Pancreas (tissue), 10 donors: ENCODE measurements around the gene MPPED1. TPM values are rescaled to one million over a fixed set of nuclear protein-coding genes. Genes with fewer than 3 reads are reported as not detected.

Source experiments
- ATAC-seq, 4 donors: fragments of 200-7000 bp; cut with Tn5 transposase; one replicate each; pipeline versions ENCODE4 v1.8.0 to v1.9.1; 2020; ENCODE audit warnings: mild to moderate bottlenecking in 4 of 4, moderate library complexity in 4 of 4
- DNase-seq, 6 donors: peaks; one replicate each; pipeline ENCODE4 v3.0.0-alpha.2; 2020
- FAIRE-seq: peaks from 2 replicates; lab custom pipeline; 2012; peaks lifted over from hg19 to GRCh38; lab: Jason Lieb, UNC
- H3K27ac ChIP-seq, 4 donors: fragments of 200-600 bp; sonication (generic); 1 replicate in 3 of 4; 2 replicates in 1 of 4; pipeline versions ENCODE4 v1.5.0 to v1.8.0; 2020
- H3K27me3 ChIP-seq, 4 donors: fragments of 200-600 bp; one replicate each; pipeline ENCODE4 v1.8.0; 2021
- H3K36me3 ChIP-seq, 3 donors: fragments of 200-600 bp; sonication (generic) in 1 of 3; one replicate each; pipeline versions ENCODE4 v1.5.0 to v1.8.0; 2020 to 2021
- H3K4me1 ChIP-seq, 3 donors: fragments of 200-600 bp; one replicate each; pipeline ENCODE4 v1.8.0; 2021
- H3K4me3 ChIP-seq, 4 donors: fragments of 200-600 bp; sonication (generic) in 2 of 4; one replicate each; pipeline versions ENCODE4 v1.5.0 to v1.8.0; 2020 to 2021
- H3K9me3 ChIP-seq, 4 donors: fragments of 200-600 bp; one replicate each; pipeline ENCODE4 v1.8.0; 2021
- WGBS, 2 donors: extraction: QIAGEN DNeasy Blood & Tissue Kit; methylation state at CpG; one replicate each; pipeline ENCODE4 v1.1.7; 2013; 5-methylcytosine and 5-hydroxymethylcytosine counted together
- intact Hi-C, 3 donors: fragments of 100-400 bp; cut with DNase I; formaldehyde crosslinking; loops; one replicate each; pipeline versions ENCODE4 v1.11.1 to v1.14.2; 2022
- polyA plus RNA-seq, 2 donors: library from polyadenylated mRNA; stranded (reverse); fragments of 200-250 nt; gene quantifications; one replicate each; pipeline ENCODE4 v1.2.3, GENCODE V29; 2013
- total RNA-seq, 6 donors: library from RNA; stranded (reverse); fragmentation: NEBNext Ultra II Directional in 4 of 6; extraction: Animal tissue kit (Norgen Biotek cat#: 25700) in 4 of 6; gene quantifications; one replicate each; pipeline versions ENCODE4 v1.2.1 to v1.2.4, GENCODE V29; 2021 to 2023
- TF ChIP-seq, protein P1 (sequence below), 4 donors: fragments of 200-600 bp; sonication (generic) in 3 of 4; IDR thresholded peaks; one replicate each; pipeline versions ENCODE4 v1.5.0 to v1.8.0; 2021; ENCODE audit warnings: antibody characterized with exemption in 4 of 4
- donor health status: healthy with polysubstance abuse.
- donor health status: DM: no; HTN: no; CAD: no; lungs with moderate emphysema.
- donor health status: DM: no; HTN: no; CAD: no.
- donor health status: control.
- donor health status: control.
- donor health status: Bipolar disorder and iron deficiency.
- donor health status: DM: yes; HTN: yes; CAD: no.
- donor health status: DM: no; HTN: no; CAD: no.
- donor health status: DM: no; HTN: no; CAD: no.
- donor health status: DM: yes; HTN: yes; CAD: no.

MPPED1 gene
- total and polyA plus RNA-seq, 8 donors = 0.05 TPM; not detected in 7

GRCh38 chr22:43377896-43378704 is 33.7 kb upstream of the MPPED1 start:
- peak; percentile 71 to 80 (median 80) for ATAC-seq
- FAIRE-seq = no peak
- 9% methylated on average over 8 of the region's 8 CpGs for WGBS, 2 donors
- H3K9me3 ChIP-seq = no peaks in the 10 kb centered on the region
- intact Hi-C loops = no loop called here
- peak overlapping the region in 3 of 4 donors; percentile 47 to 76 (median 64) for H3K27ac ChIP-seq
- no peak overlapping the region for H3K4me3 ChIP-seq
- TF ChIP-seq, protein P1, sequence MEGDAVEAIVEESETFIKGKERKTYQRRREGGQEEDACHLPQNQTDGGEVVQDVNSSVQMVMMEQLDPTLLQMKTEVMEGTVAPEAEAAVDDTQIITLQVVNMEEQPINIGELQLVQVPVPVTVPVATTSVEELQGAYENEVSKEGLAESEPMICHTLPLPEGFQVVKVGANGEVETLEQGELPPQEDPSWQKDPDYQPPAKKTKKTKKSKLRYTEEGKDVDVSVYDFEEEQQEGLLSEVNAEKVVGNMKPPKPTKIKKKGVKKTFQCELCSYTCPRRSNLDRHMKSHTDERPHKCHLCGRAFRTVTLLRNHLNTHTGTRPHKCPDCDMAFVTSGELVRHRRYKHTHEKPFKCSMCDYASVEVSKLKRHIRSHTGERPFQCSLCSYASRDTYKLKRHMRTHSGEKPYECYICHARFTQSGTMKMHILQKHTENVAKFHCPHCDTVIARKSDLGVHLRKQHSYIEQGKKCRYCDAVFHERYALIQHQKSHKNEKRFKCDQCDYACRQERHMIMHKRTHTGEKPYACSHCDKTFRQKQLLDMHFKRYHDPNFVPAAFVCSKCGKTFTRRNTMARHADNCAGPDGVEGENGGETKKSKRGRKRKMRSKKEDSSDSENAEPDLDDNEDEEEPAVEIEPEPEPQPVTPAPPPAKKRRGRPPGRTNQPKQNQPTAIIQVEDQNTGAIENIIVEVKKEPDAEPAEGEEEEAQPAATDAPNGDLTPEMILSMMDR (IDR thresholded peaks at IDR 0.05) = no peak
- H3K36me3 ChIP-seq = no peaks in the 10 kb centered on the region
- DNase-seq = peak in 5 of 6 donors; percentile 24 to 73 (median 69)
- no peaks in the 10 kb centered on the region for H3K27me3 ChIP-seq
- peaks cover 14 to 28% (median 24%) of the 10 kb centered on the region in 3 donors for H3K4me1 ChIP-seq

GRCh38 chr22:43381693-43382092 is 30.1 kb upstream of the MPPED1 start:
- peaks cover 14 to 21% (median 21%) of the 10 kb centered on the region in 3 donors for H3K4me1 ChIP-seq
- no peak overlapping the region for H3K4me3 ChIP-seq
- H3K27ac ChIP-seq = no peak overlapping the region
- H3K36me3 ChIP-seq = no peaks in the 10 kb centered on the region
- intact Hi-C loops = loop anchor here (5.0 to 10.0 kb wide), 3 partner anchors 107 to 149 kb away; no protein-coding TSS in a partner anchor
- 88 to 91% methylated on average over 6 of the region's 6 CpGs for WGBS, 2 donors
- no peaks in the 10 kb centered on the region for H3K9me3 ChIP-seq
- DNase-seq = no peak
- no peaks in the 10 kb centered on the region for H3K27me3 ChIP-seq
- TF ChIP-seq, protein P1 (IDR thresholded peaks at IDR 0.05) = no peak
- ATAC-seq = no peak
- FAIRE-seq = no peak

DNA sequence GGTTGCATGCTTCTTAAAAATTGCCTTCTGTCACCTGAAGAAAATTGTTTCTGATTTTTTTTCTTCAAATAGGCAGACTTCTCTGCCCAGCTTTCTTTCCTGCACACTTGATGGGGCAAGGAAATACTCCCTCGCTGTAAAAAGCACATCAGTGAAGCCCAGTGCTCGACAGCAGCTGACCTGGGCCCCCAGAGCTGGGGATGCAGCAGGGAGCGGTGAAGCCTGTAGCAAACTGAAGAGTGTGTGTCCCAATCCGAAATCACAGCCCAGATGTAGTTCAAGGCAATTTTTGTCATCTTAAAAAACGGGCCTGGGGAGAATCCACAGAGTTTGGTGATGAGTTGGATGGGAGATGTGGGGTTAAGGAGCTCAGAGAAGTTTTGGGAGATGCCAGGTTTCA is 27.0 kb upstream of the MPPED1 start:
- FAIRE-seq = no peak
- ATAC-seq = no peak
- intact Hi-C loops = loop anchor here (5.0 to 10.0 kb wide), 5 partner anchors 110 to 442 kb away; no protein-coding TSS in a partner anchor
- no peaks in the 10 kb centered on the region for H3K36me3 ChIP-seq
- no peaks in the 10 kb centered on the region for H3K4me1 ChIP-seq
- peak in 1 of 6 donors; percentile 37 for DNase-seq
- TF ChIP-seq, protein P1 (IDR thresholded peaks at IDR 0.05) = no peak
- 39 to 56% methylated on average over 5 of the region's 5 CpGs for WGBS, 2 donors
- no peaks in the 10 kb centered on the region for H3K9me3 ChIP-seq
- no peak overlapping the region for H3K4me3 ChIP-seq
- no peak overlapping the region for H3K27ac ChIP-seq
- H3K27me3 ChIP-seq = peaks cover 0 to 4% (median 0%) of the 10 kb centered on the region in 4 donors

- intact Hi-C loops = loop anchor here (5.0 to 10.0 kb wide), 4 partner anchors 111 to 441 kb away; no protein-coding TSS in a partner anchor
- TF ChIP-seq, protein P1 (IDR thresholded peaks at IDR 0.05) = peak; percentile 73 to 92 (median 84)
- DNase-seq (peak; percentile 63 to 94 (median 82)), ATAC-seq (peak; percentile 92 to 97 (median 96)), FAIRE-seq (no peak)
- H3K4me3 ChIP-seq = no peak overlapping the region
- no peaks in the 10 kb centered on the region for H3K9me3 ChIP-seq
- WGBS, 2 donors = 7 to 10% methylated on average over 19 to 20 of the region's 20 CpGs
- H3K36me3 ChIP-seq = no peaks in the 10 kb centered on the region
- H3K27ac ChIP-seq = no peak overlapping the region
- H3K4me1 ChIP-seq = no peaks in the 10 kb centered on the region
- H3K27me3 ChIP-seq = peaks cover 0 to 4% (median 0%) of the 10 kb centered on the region in 4 donors
Measured at GRCh38 chr22:43385770-43386641, 25.8 kb upstream of the MPPED1 start.
